K562 (cell line): ENCODE data around the gene SHLD1. TPM values are rescaled to one million over a fixed set of nuclear protein-coding genes. Genes with fewer than 3 reads are reported as not detected.

Source experiments
- ATAC-seq: fragments of 200-7000 bp; cut with Tn5 transposase; 3 replicates; pipeline ENCODE4 v1.9.1; 2020; ENCODE audit warnings: moderate library complexity
- BruUV-seq: library from RNA; stranded (reverse); fragments of 400-500 nt; replicated peaks from 2 replicates; lab custom pipeline; 2021; lab: Mats Ljungman, UMichigan
- CTCF ChIA-PET: fragments of 300-600 bp; formaldehyde crosslinking; extraction: SDS; loops from one replicate; lab custom pipeline; 2021; ENCODE audit warnings: low intra/inter-chr PET ratio; lab: Yijun Ruan, JAX
- POLR2A ChIA-PET: fragments of 300-600, 350-650 bp; sonication (Branson Sonifier 250); formaldehyde crosslinking; extraction: SDS; loops from one replicate; lab custom pipeline; 2021; ENCODE audit warnings: antibody characterized with exemption, inconsistent platforms; lab: Yijun Ruan, JAX
- DNase-seq, 4 experiments: peaks; one replicate each; pipeline versions ENCODE4 v3.0.0 to v3.0.0-alpha.2; 2011 to 2018; ENCODE audit warnings: low spot score in 3 of 4, mixed read lengths in 3 of 4; ENCODE audit errors: extremely low read depth in 1 of 4
- FAIRE-seq: peaks from 2 replicates; lab custom pipeline; 2011; peaks lifted over from hg19 to GRCh38; lab: Jason Lieb, UNC
- H2AFZ ChIP-seq: 2 replicates; pipeline ENCODE4 v1.6.0; 2011; ENCODE audit warnings: low read depth, low read length, control low read depth, inconsistent platforms
- H3K27ac ChIP-seq: fragments of 200-600 bp; 3 replicates; pipeline ENCODE4 v1.8.0; 2011; ENCODE audit warnings: low read depth, mild to moderate bottlenecking, control low read depth, inconsistent platforms, low read length, moderate library complexity, mixed read lengths; ENCODE audit errors: extremely low read depth
- H3K27me3 ChIP-seq, 2 experiments: fragments of 300-600 bp in 1 of 2; 2 replicates in 1 of 2; 3 replicates in 1 of 2; pipeline versions ENCODE4 v1.6.0 to v1.8.0; 2011; ENCODE audit warnings: inconsistent platforms in 2 of 2, low read length in 2 of 2, mild to moderate bottlenecking in 1 of 2, mixed read lengths in 1 of 2, moderate library complexity in 1 of 2; ENCODE audit not compliant: control insufficient read depth in 2 of 2, insufficient read depth in 2 of 2
- H3K36me3 ChIP-seq: fragments of 300-600 bp; 3 replicates; pipeline ENCODE4 v1.8.0; 2011; ENCODE audit warnings: mild to moderate bottlenecking, low read length, inconsistent platforms; ENCODE audit not compliant: control insufficient read depth, insufficient read depth
- H3K4me1 ChIP-seq, 2 experiments: fragments of 200-600 bp in 1 of 2; replicated peaks in 1 of 2; 2 replicates in 1 of 2; 3 replicates in 1 of 2; pipeline versions ENCODE4 v1.5.1 to v1.8.0; 2011; ENCODE audit warnings: inconsistent platforms in 2 of 2, low read length in 2 of 2, mild to moderate bottlenecking in 1 of 2, mixed read lengths in 1 of 2, moderate library complexity in 1 of 2; ENCODE audit not compliant: control insufficient read depth in 2 of 2, insufficient read depth in 2 of 2
- H3K4me2 ChIP-seq: 2 replicates; pipeline ENCODE4 v1.6.1; 2011; ENCODE audit warnings: low read length, control low read depth, inconsistent platforms, mixed read lengths; ENCODE audit not compliant: insufficient read depth
- H3K4me3 ChIP-seq: fragments of 200-600 bp; sonication (generic), shearing (Covaris generic); 2 replicates; pipeline ENCODE4 v1.5.1; 2016; ENCODE audit warnings: control low read depth, inconsistent platforms
- H3K79me2 ChIP-seq: fragments of 200-600 bp; 3 replicates; pipeline ENCODE4 v1.8.0; 2011; ENCODE audit warnings: low read length, inconsistent platforms; ENCODE audit not compliant: control insufficient read depth, insufficient read depth
- H3K9ac ChIP-seq, 2 experiments: 2 replicates each; pipeline versions ENCODE4 v1.6.0 to v1.6.1; 2011; ENCODE audit warnings: low read depth in 2 of 2, low read length in 2 of 2, control low read depth in 1 of 2, inconsistent platforms in 1 of 2, mild to moderate bottlenecking in 1 of 2, mixed read lengths in 1 of 2; ENCODE audit not compliant: insufficient read depth in 1 of 2
- H3K9me1 ChIP-seq: one replicate; pipeline ENCODE4 v1.6.0; 2011; ENCODE audit warnings: inconsistent platforms, mild to moderate bottlenecking, low read length, moderate library complexity; ENCODE audit not compliant: control insufficient read depth, insufficient read depth
- H3K9me3 ChIP-seq: replicated peaks from 2 replicates; pipeline ENCODE4 v1.5.1; 2011; ENCODE audit warnings: low read depth, low read length, inconsistent platforms; ENCODE audit not compliant: control insufficient read depth, insufficient read depth
- H4K20me1 ChIP-seq: replicated peaks from 2 replicates; pipeline ENCODE4 v1.6.1; 2011; ENCODE audit warnings: low read length, inconsistent platforms, mixed read lengths; ENCODE audit not compliant: control insufficient read depth, insufficient read depth
- ARID1B ChIP-seq: fragments of 450-650 bp; IDR thresholded peaks from 2 replicates; pipeline ENCODE4 v1.6.1; 2016; ENCODE audit warnings: antibody characterized with exemption, mild to moderate bottlenecking, inconsistent platforms
- CBFA2T3 ChIP-seq: fragments of 450-650 bp; IDR thresholded peaks from 2 replicates; pipeline ENCODE4 v1.6.1; 2017
- KDM4B ChIP-seq, 2 experiments: fragments of 450-650 bp in 1 of 2; sonication (generic) in 1 of 2; IDR thresholded peaks; 2 replicates each; pipeline ENCODE4 v1.6.1; 2016 to 2017; ENCODE audit warnings: borderline replicate concordance in 2 of 2, antibody characterized with exemption in 1 of 2, low read depth in 1 of 2, mild to moderate bottlenecking in 1 of 2
- TARDBP ChIP-seq: fragments of 450-650 bp; IDR thresholded peaks from 2 replicates; pipeline ENCODE4 v1.6.1; 2016
- TBP ChIP-seq: optimal IDR thresholded peaks from 2 replicates; pipeline ENCODE3; 2011; ENCODE audit warnings: low read depth, low read length, improper control_type of control experiment
- TCFL5 ChIP-seq: fragments of 250-450 bp; sonication (Bioruptor Pico); conservative IDR thresholded peaks from 2 replicates; pipeline ENCODE4 v1.6.1; 2021; ENCODE audit warnings: mild to moderate bottlenecking, moderate library complexity, matching md5 sums
- ZFX ChIP-seq: sonication (generic); formaldehyde crosslinking; IDR thresholded peaks from 2 replicates; pipeline ENCODE4 v1.8.0; 2022; ENCODE audit warnings: mild to moderate bottlenecking, missing genetic modification reagents, moderate library complexity
- ZNF445 ChIP-seq: fragments of 250-450 bp; sonication (Bioruptor Pico); IDR thresholded peaks from 2 replicates; pipeline ENCODE4 v1.4.0; 2020; ENCODE audit warnings: low read depth, mild to moderate bottlenecking, moderate library complexity
- WGBS: fragments of 100-300 bp; shearing (Covaris generic); methylation state at CpG from one replicate; pipeline ENCODE4 v1.1.6; 2016; ENCODE audit warnings: low coverage, mixed read lengths; ENCODE audit not compliant: insufficient coverage; ENCODE audit errors: missing lambda C conversion rate; 5-methylcytosine and 5-hydroxymethylcytosine counted together
- in situ Hi-C: fragments of 300-500 bp; cut with MboI; formaldehyde crosslinking; loops from 4 replicates; pipeline ENCODE4 v1.15.0; 2018; ENCODE audit warnings: inconsistent platforms, mixed read lengths
- intact Hi-C: fragments of 100-400 bp; cut with micrococcal nuclease; formaldehyde crosslinking; loops from 2 replicates; pipeline ENCODE4 v1.14.2; 2022
- polyA plus RNA-seq, 8 experiments: library from polyadenylated mRNA; depleted of rRNA in 4 of 8; stranded (reverse) in 5 of 8; unstranded in 3 of 8; fragments of >200 nt; fragmentation: Nextera tagmentation in 2 of 8; fragmentation: Illumina TruSeq in 1 of 8; extraction: Ambion mirVana in 2 of 8; extraction: Trizol in 1 of 8; gene quantifications; 2 replicates each; pipeline versions ENCODE4 v1.2.1 to v1.2.3, GENCODE V29; 2011 to 2014; ENCODE audit warnings: inconsistent platforms in 1 of 8, missing spikeins in 1 of 8
- total RNA-seq, 7 experiments: library from RNA; depleted of rRNA in 6 of 7; stranded (reverse); fragments of >200 nt in 6 of 7; fragmentation: Illumina TruSeq in 2 of 7; extraction: Trizol in 2 of 7; gene quantifications; 2 replicates each; pipeline versions ENCODE4 v1.2.1 to v1.2.3, GENCODE V29; 2011 to 2021; ENCODE audit warnings: low replicate concordance in 1 of 7
- TF ChIP-seq, protein P1 (sequence below): sonication (generic); formaldehyde crosslinking; IDR thresholded peaks from 2 replicates; pipeline ENCODE4 v1.8.0; 2023; ENCODE audit warnings: mild to moderate bottlenecking, missing genetic modification reagents

Gene SHLD1
- total and polyA plus RNA-seq, 9 of the 15 experiments (the other 6 are each of a cell fraction or from before 2014, with no cell fraction given), result 3.7 to 21.6 (median 8.2) TPM

DNA sequence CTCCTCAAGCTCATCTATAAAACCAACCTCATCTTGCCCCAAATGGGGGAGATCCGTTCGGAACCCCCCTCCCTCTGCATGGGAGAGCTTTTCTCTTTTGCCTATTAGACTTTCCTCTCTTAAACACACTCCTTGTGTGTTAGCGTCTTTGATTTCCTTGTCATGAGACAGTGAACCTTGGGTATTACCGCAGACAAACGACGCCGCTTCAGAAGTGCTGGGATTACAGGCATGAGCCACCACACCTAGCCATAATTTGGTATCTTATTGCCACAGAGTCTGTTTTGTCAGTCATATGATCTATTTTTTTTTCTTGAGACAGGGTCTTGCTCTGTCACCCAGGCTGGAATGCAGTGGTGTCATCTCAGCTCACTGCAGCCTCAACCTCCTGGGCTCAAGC is 3.6 kb downstream of the SHLD1 start:
- Histone ChIP-seq H3K27me3 (no peaks in the 10 kb centered on the region), H3K36me3 (peaks cover 3% of the 10 kb centered on the region; the same call in 1 of the 3 replicates), H3K79me2 (peaks cover 6% of the 10 kb centered on the region; the same call in 2 of the 3 replicates), H3K4me1 (peaks cover 13 to 14% of the 10 kb centered on the region in 2 experiments), H3K4me3 (no peak overlapping the region), H3K9me1 (no peaks in the 10 kb centered on the region), H2AFZ (no peak overlapping the region), H3K27ac (no peak overlapping the region), H4K20me1 (no peaks in the 10 kb centered on the region), H3K4me2 (no peak overlapping the region), H3K9me3 (no peaks in the 10 kb centered on the region), H3K9ac (no peak overlapping the region; a peak in 1 of 4 replicates)
- ATAC-seq, result no peak
- CTCF ChIA-PET, result no interaction called here
- no peak for DNase-seq
- FAIRE-seq, result no peak
- POLR2A ChIA-PET, result interaction anchor here (0.8 to 0.9 kb wide), 2 partner anchors 14 to 22 kb away, joined by 3 to 4 read pairs; no protein-coding TSS in a partner anchor
- intact Hi-C loops, result loop anchor here (5.0 kb wide), 2 partner anchors 33 to 82 kb away; no protein-coding TSS in a partner anchor
- no TSS peak for BruUV-seq
- in situ Hi-C loops, result no loop called here
- TF ChIP-seq TBP (no peak), KDM4B (IDR thresholded peaks at IDR 0.05; ENCODE audit: borderline replicate concordance in 2 of 2, low read depth in 1 of 2) (no peak), TCFL5 (CRISPR knock-in tag) (no peak), ARID1B (peak; percentile 13; the same call in 1 of the 2 replicates), ZNF445 (no peak), CBFA2T3 (peak; percentile 40), TARDBP (no peak), ZFX (CRISPR knock-in tag) (no peak)
- TF ChIP-seq, protein P1, sequence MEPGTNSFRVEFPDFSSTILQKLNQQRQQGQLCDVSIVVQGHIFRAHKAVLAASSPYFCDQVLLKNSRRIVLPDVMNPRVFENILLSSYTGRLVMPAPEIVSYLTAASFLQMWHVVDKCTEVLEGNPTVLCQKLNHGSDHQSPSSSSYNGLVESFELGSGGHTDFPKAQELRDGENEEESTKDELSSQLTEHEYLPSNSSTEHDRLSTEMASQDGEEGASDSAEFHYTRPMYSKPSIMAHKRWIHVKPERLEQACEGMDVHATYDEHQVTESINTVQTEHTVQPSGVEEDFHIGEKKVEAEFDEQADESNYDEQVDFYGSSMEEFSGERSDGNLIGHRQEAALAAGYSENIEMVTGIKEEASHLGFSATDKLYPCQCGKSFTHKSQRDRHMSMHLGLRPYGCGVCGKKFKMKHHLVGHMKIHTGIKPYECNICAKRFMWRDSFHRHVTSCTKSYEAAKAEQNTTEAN (CRISPR knock-in tag), result no peak
- TF ChIP-seq, all 486 proteins: peak for 2
- 58% methylated on average over 7 of the region's 7 CpGs for WGBS
